GM19395 (cell line): Measurements from ENCODE around the gene SENP3.

Experiments used
- ATAC-seq: cut with Tn5 transposase; IDR thresholded peaks from one replicate; pipeline ENCODE4 v1.9.1; 2021; ENCODE audit warnings: mild to moderate bottlenecking, moderate library complexity; ENCODE audit not compliant: unreplicated experiment

SENP3 gene

GRCh38 chr17:7575481-7575883 lies 13.8 kb downstream of the SENP3 start:
- no peak for ATAC-seq

GRCh38 chr17:7575959-7576358 lies 14.2 kb downstream of the SENP3 start:
- ATAC-seq, result no peak

GRCh38 chr17:7576432-7576937 lies 14.8 kb downstream of the SENP3 start:
- ATAC-seq, result no peak

GRCh38 chr17:7577327-7578199 lies 15.8 kb downstream of the SENP3 start:
- ATAC-seq, result no peak

- peak; percentile 41 for ATAC-seq
Observed at GRCh38 chr17:7579001-7579833, 17.5 kb downstream of the SENP3 start, which contains the start of gene CD68. CD68 (plus strand) TSS chr17:7579638; CDS start chr17:7579678, 40 bp downstream.

GRCh38 chr17:7579834-7580603 lies 18.3 kb downstream of the SENP3 start:
- no peak for ATAC-seq

GRCh38 chr17:7580604-7581575 lies 19.2 kb downstream of the SENP3 start:
- ATAC-seq, result no peak

- no peak for ATAC-seq
Observed at GRCh38 chr17:7582396-7583252, 20.9 kb downstream of the SENP3 start.

GRCh38 chr17:7583253-7584109 lies 21.8 kb downstream of the SENP3 start, which contains the start of gene MPDU1:
MPDU1 (plus strand) TSS chr17:7583852; CDS start chr17:7583863, 11 bp downstream.
- peak; percentile 67 for ATAC-seq

- ATAC-seq, result no peak
Observed at GRCh38 chr17:7586673-7587419, 25.1 kb downstream of the SENP3 start.

GRCh38 chr17:7587420-7588151 lies 25.9 kb downstream of the SENP3 start:
- no peak for ATAC-seq

- ATAC-seq, result no peak
Observed at GRCh38 chr17:7588553-7589203, 27.0 kb downstream of the SENP3 start.

GRCh38 chr17:7589204-7589868 lies 27.6 kb downstream of the SENP3 start:
- ATAC-seq, result no peak

GRCh38 chr17:7589891-7590691 lies 28.4 kb downstream of the SENP3 start, which contains the start of gene SOX15:
SOX15 (minus strand) TSS chr17:7590094; CDS start chr17:7589676, 418 bp downstream.
- ATAC-seq, result no peak
